Measurements from ENCODE around the gene HOXA7. TPM values are rescaled to one million over a fixed set of nuclear protein-coding genes. Genes with fewer than 3 reads are reported as not detected.

HOXA7 gene
- total and polyA plus RNA-seq, 2 donors (not counting 3 experiments of a cell fraction or from before 2014, with no cell fraction given) = 18.1 to 18.5 TPM

GRCh38 chr7:27163288-27164044, 7.0 kb upstream of the HOXA7 start:
- intact Hi-C loops (cut with micrococcal nuclease) = loop anchor here (2.0 to 5.0 kb wide), 5 partner anchors 13 to 1771 kb away; partner anchors contain the start of gene HOXA2
- no peak for FAIRE-seq
- POLR2A ChIA-PET = no interaction called here

More at GRCh38 chr7:27163288-27164044, 7.0 kb upstream of the HOXA7 start:
- peak overlapping the region; percentile 85 for H3K9ac ChIP-seq (replicated peaks; ENCODE audit: extremely low read depth, insufficient read depth, low read length)
- peaks cover 3 to 7% of the 10 kb centered on the region in 2 experiments for H3K36me3 ChIP-seq (ENCODE audit: control insufficient read depth in 2 of 2, extremely low read depth in 1 of 2, insufficient read depth in 2 of 2, low read length in 2 of 2)
- BruUV-seq (replicated peaks) = no TSS peak
- peak overlapping the region; percentile 63 to 98 (median 88) for H3K4me3 ChIP-seq (replicated peaks in 1 of 3; ENCODE audit: insufficient read depth in 1 of 3, low read depth in 1 of 3, low read length in 3 of 3)
- DNase-seq (ENCODE audit: low read depth, low spot score) = no peak
- no peaks in the 10 kb centered on the region for H3K9me3 ChIP-seq (replicated peaks; ENCODE audit: control insufficient read depth, insufficient read depth, low read length)
- dilution Hi-C loops (cut with MboI; ENCODE audit: extremely low pct_ligation_motif_present, low sequenced_read_pairs) = loop anchor here (10.0 to 25.0 kb wide), 3 partner anchors 309 to 976 kb away; no protein-coding TSS in a partner anchor
- peaks cover 50% of the 10 kb centered on the region for H3K4me1 ChIP-seq (ENCODE audit: control insufficient read depth, extremely low read depth, insufficient read depth, low read length)
- H3K27ac ChIP-seq (ENCODE audit: insufficient read depth, low read depth, low read length) = peak overlapping the region; percentile 91
- H2AFZ ChIP-seq (ENCODE audit: low read depth, low read length) = no peak overlapping the region
- H3K9me1 ChIP-seq (replicated peaks; ENCODE audit: control insufficient read depth, extremely low read depth, insufficient read depth, low read length) = no peaks in the 10 kb centered on the region
- CTCF ChIA-PET = interaction anchor here (0.6 to 4.6 kb wide), 8 partner anchors 13 to 798 kb away, joined by 3 to 145 read pairs (median 38); partner anchors contain the start of genes HOXA10 and HOXA3
- TF ChIP-seq CTCF (IDR thresholded peaks at IDR 0.05; ENCODE audit: extremely low read depth in 1 of 2, insufficient read depth in 1 of 2, low read depth in 1 of 2, low read length in 2 of 2) = no peak
- TF ChIP-seq MYC (IDR thresholded peaks at IDR 0.05; ENCODE audit: low read depth, low read length) = no peak
- no peak for TF ChIP-seq JUN (IDR thresholded peaks at IDR 0.05; ENCODE audit: borderline replicate concordance, insufficient read depth, insufficient read length, low read depth)
- TF ChIP-seq EZH2 (IDR thresholded peaks at IDR 0.05; ENCODE audit: borderline replicate concordance, low read depth, low read length, severe bottlenecking) = no peak
- no peak for TF ChIP-seq GATA2 (IDR thresholded peaks at IDR 0.05; ENCODE audit: insufficient read depth, insufficient read length, low read depth, low read length)
- no peak for TF ChIP-seq MAX (IDR thresholded peaks at IDR 0.05; ENCODE audit: insufficient read depth, insufficient read length)
- TF ChIP-seq POLR2AphosphoS5 (IDR thresholded peaks at IDR 0.05; ENCODE audit: insufficient read depth, low read depth, low read length) = no peak
- TF ChIP-seq FOS (IDR thresholded peaks at IDR 0.05; ENCODE audit: borderline replicate concordance, insufficient read depth, low read length) = no peak
- TF ChIP-seq POLR2A (IDR thresholded peaks at IDR 0.05; ENCODE audit: low read depth, low read length) = no peak
- peak overlapping the region; percentile 91 for H3K4me2 ChIP-seq (ENCODE audit: insufficient read depth, low read length)
- no peaks in the 10 kb centered on the region for H3K27me3 ChIP-seq (ENCODE audit: control insufficient read depth in 2 of 2, insufficient read depth in 2 of 2, low read length in 2 of 2)
- H4K20me1 ChIP-seq (replicated peaks; ENCODE audit: control insufficient read depth, extremely low read depth, insufficient read depth, low read length) = no peaks in the 10 kb centered on the region
- H3K79me2 ChIP-seq (ENCODE audit: control insufficient read depth, insufficient read depth, low read length) = peaks cover 80% of the 10 kb centered on the region
